SK-N-SH treated with all-trans-retinoic acid at 6 μM for 48 hours (cell line): Measurements from ENCODE around the gene MYLIP.

Source experiments
- BACH2 ChIP-seq: fragments of 250-450 bp; sonication (Bioruptor Pico); IDR thresholded peaks from 2 replicates; pipeline ENCODE4 v1.9.0; 2021; ENCODE audit warnings: mild to moderate bottlenecking, borderline replicate concordance
- CSDC2 ChIP-seq: fragments of 250-450 bp; sonication (Bioruptor Pico); IDR thresholded peaks from 2 replicates; pipeline ENCODE4 v1.5.0; 2020; ENCODE audit warnings: mild to moderate bottlenecking, moderate library complexity
- SNAI2 ChIP-seq: fragments of 250-450 bp; sonication (Bioruptor Pico); IDR thresholded peaks from 2 replicates; pipeline ENCODE4 v1.5.0; 2020; ENCODE audit warnings: mild to moderate bottlenecking, moderate library complexity
- ZC3H10 ChIP-seq: fragments of 250-450 bp; sonication (Bioruptor Pico); IDR thresholded peaks from 2 replicates; pipeline ENCODE4 v1.5.1; 2021; ENCODE audit warnings: mild to moderate bottlenecking, moderate library complexity
- ZFP3 ChIP-seq: fragments of 250-450 bp; sonication (Bioruptor Pico); IDR thresholded peaks from 2 replicates; pipeline ENCODE4 v1.5.0; 2020; ENCODE audit warnings: mild to moderate bottlenecking, moderate library complexity
- ZFP30 ChIP-seq: fragments of 450-650 bp; formaldehyde crosslinking; IDR thresholded peaks from 2 replicates; pipeline ENCODE4 v1.5.0; 2022; ENCODE audit warnings: mild to moderate bottlenecking, moderate library complexity
- TF ChIP-seq, protein P1 (sequence below): fragments of 250-450 bp; sonication (Bioruptor Pico); IDR thresholded peaks from 2 replicates; pipeline ENCODE4 v1.5.1; 2020; ENCODE audit warnings: low read depth, mild to moderate bottlenecking, moderate library complexity
- TF ChIP-seq, protein P2 (sequence below): fragments of 250-450 bp; sonication (Bioruptor Pico); IDR thresholded peaks from 2 replicates; pipeline ENCODE4 v1.8.0; 2020; ENCODE audit warnings: mild to moderate bottlenecking, moderate library complexity, borderline replicate concordance
- TF ChIP-seq, protein P3 (sequence below): fragments of 250-450 bp; sonication (Bioruptor Pico); IDR thresholded peaks from 2 replicates; pipeline ENCODE4 v1.5.1; 2021; ENCODE audit warnings: mild to moderate bottlenecking, moderate library complexity

DNA sequence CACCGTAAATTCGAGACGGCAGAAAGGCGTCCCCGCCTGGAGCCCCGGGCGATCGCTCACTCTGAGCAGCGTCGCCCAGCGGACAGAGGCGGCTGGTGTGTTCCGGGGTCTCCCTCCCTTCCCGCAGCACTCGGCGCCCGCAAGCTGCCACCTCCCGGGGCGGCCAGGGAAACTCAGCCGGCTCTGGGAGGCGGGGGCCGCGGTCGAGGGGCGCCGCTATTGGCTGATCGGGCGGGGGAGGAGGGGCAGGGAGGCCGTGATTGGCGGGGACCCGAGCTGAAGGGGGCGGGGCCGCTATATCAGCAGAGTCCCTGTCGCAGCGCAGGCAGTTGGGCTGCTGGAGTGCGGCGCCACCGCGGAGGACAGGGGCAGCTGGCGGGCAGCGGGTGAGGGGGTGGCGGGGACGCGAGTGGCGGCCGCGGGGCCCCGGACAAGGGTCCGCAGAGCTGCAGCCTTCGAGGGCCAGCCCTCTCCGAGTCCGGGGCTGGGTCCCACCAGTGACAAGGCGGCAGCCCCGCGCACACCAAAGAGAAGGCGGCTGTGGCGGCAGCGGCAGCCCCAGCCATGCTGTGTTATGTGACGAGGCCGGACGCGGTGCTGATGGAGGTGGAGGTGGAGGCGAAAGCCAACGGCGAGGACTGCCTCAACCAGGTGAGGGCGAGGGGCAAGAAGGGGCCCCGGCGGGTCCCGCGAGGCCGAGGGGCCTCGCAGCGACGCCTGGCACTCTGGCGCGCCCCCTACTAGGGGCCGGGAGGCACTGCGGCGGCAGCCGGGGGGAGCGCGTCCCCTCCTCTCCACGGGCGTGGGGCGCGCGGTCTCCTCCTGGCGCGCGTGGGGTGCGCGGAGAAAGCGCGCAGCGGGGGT lies at the start of gene MYLIP:
- TF ChIP-seq ZFP3 (CRISPR knock-in tag): 0 out of 2 replicates have a peak, but pooled peaks have one; percentile 44
- TF ChIP-seq ZFP30 (CRISPR knock-in tag): no peak
- TF ChIP-seq, protein P1, sequence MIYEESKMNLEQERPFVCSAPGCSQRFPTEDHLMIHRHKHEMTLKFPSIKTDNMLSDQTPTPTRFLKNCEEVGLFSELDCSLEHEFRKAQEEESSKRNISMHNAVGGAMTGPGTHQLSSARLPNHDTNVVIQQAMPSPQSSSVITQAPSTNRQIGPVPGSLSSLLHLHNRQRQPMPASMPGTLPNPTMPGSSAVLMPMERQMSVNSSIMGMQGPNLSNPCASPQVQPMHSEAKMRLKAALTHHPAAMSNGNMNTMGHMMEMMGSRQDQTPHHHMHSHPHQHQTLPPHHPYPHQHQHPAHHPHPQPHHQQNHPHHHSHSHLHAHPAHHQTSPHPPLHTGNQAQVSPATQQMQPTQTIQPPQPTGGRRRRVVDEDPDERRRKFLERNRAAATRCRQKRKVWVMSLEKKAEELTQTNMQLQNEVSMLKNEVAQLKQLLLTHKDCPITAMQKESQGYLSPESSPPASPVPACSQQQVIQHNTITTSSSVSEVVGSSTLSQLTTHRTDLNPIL (CRISPR knock-in tag): no peak
- no peak for TF ChIP-seq ZC3H10 (CRISPR knock-in tag)
- TF ChIP-seq SNAI2 (CRISPR knock-in tag): no peak
- TF ChIP-seq BACH2: no peak
- TF ChIP-seq CSDC2 (CRISPR knock-in tag): no peak
- TF ChIP-seq, protein P2, sequence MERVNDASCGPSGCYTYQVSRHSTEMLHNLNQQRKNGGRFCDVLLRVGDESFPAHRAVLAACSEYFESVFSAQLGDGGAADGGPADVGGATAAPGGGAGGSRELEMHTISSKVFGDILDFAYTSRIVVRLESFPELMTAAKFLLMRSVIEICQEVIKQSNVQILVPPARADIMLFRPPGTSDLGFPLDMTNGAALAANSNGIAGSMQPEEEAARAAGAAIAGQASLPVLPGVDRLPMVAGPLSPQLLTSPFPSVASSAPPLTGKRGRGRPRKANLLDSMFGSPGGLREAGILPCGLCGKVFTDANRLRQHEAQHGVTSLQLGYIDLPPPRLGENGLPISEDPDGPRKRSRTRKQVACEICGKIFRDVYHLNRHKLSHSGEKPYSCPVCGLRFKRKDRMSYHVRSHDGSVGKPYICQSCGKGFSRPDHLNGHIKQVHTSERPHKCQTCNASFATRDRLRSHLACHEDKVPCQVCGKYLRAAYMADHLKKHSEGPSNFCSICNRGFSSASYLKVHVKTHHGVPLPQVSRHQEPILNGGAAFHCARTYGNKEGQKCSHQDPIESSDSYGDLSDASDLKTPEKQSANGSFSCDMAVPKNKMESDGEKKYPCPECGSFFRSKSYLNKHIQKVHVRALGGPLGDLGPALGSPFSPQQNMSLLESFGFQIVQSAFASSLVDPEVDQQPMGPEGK (CRISPR knock-in tag): no peak; the same call in 1 of the 2 replicates
- TF ChIP-seq, protein P3, sequence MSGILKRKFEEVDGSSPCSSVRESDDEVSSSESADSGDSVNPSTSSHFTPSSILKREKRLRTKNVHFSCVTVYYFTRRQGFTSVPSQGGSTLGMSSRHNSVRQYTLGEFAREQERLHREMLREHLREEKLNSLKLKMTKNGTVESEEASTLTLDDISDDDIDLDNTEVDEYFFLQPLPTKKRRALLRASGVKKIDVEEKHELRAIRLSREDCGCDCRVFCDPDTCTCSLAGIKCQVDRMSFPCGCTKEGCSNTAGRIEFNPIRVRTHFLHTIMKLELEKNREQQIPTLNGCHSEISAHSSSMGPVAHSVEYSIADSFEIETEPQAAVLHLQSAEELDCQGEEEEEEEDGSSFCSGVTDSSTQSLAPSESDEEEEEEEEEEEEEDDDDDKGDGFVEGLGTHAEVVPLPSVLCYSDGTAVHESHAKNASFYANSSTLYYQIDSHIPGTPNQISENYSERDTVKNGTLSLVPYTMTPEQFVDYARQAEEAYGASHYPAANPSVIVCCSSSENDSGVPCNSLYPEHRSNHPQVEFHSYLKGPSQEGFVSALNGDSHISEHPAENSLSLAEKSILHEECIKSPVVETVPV (CRISPR knock-in tag): no peak
